GM18909 (cell line): ENCODE data around the gene CASP8.
"Not testable (repeated sequence)": the region's sequence is repeated elsewhere in the genome, so short reads cannot be mapped to it uniquely, and the experiment has no call there.

Source experiments
- ATAC-seq: cut with Tn5 transposase; IDR thresholded peaks from one replicate; pipeline ENCODE4 v1.9.1; 2021; ENCODE audit warnings: mild to moderate bottlenecking; ENCODE audit not compliant: unreplicated experiment, poor library complexity

The CASP8 gene

DNA sequence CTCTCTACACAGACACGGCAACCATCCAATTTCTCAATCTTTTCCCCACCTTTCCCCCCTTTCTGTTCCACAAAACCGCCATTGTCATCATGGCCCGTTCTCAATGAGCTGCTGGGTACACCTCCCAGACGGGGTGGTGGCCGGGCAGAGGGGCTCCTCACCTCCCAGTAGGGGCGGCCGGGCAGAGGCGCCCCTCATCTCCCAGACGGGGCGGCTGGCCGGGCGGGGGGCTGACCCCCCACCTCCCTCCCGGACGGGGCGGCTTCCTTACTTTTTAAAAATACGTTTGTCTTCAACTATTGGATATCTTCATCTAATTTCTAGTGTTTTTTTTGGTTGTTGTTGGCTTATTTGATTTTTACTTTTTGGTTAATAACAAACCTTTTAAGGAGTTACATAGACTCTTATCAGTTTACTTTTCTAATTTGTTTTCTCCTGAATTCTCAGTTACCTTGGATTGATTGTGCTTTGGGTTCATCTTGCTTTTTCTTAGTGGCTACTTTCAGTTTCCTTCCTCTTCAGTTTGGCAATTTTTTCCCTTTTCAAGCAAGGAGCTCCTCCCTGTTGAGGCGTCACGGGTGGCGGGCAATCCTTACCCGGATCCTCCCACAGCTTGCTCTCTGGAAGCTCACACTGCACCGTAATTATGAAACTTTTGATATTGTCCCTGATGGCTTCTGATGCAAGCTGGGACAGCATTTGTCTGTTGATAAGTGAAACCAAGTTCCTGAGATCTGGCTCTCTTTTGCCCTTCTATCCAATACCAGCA, 21.0 kb upstream of the CASP8 start:
- ATAC-seq: not testable (repeated sequence)

DNA sequence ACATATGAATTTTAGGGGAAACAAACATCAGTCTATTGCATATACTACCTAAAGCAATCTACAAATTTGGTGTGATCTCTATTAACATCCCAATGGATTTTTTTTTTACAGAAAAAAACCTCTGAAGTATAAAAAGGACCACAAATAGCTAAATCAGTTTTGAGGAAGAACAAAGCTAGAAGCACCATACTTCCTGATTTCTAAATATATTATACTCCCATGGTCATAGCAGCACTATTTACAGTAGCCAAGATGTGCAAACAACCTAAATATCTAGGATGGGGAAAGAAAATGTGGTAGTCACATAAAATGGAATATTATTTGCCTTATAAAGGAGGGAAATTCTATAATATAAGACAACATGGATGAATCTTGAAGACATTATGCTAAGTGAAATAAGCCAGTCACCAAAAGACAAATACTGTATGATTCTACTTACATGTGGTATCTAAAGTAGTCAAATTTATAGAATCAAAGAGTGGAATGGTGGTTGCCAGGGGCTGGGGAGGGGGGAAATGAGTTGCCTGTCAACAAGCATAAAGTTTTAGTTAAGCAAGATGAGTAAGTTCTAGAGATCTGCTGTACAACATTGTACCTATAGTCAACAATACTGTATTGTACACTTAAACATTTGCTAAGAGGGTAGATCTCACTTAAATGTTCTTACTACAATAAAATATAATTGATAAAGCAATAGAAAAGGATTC, 17.6 kb upstream of the CASP8 start:
- ATAC-seq: no peak

GRCh38 chr2:201244829-201245228, 15.5 kb upstream of the CASP8 start:
- no peak for ATAC-seq

DNA sequence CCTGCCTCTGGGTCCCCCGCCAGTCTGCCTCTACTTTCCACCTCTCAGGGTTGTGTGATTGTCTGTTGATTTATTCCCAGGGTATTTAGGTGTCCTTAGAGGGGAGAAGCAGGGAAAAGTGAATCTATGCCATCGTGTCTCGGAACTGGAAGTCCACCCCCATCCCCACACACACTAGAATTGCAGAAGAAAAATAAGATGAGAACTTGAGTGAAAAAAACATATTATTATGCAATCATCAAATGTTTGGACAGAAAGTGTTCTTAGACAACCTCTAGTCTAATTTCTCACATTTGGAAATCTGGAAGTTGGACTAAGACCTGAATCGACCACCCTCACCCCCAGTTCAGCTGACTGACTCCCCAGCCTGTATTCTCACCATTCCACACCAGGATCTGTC, 14.1 kb upstream of the CASP8 start:
- no peak for ATAC-seq

GRCh38 chr2:201248288-201248844, 12.0 kb upstream of the CASP8 start:
- ATAC-seq: peak; percentile 39

DNA sequence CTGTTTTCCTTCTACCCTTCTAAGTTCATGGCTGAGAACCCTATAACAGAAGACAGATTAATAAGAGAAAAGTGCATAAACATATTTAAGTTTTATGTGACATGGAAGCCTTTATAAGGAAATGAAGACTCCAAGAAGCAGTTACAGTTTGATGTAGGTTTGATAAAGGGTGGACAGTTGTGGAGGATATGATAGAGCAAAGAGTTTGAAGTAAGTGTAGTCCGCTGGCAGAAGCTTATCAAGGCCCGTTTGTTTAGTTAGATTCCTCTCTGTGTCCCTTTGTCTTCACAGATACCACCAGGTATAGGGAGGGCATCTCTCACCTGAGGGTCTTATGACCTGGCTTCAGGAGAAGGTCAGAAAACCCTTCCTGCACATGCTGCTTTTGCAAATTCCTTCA, 10.4 kb upstream of the CASP8 start:
- no peak for ATAC-seq

DNA sequence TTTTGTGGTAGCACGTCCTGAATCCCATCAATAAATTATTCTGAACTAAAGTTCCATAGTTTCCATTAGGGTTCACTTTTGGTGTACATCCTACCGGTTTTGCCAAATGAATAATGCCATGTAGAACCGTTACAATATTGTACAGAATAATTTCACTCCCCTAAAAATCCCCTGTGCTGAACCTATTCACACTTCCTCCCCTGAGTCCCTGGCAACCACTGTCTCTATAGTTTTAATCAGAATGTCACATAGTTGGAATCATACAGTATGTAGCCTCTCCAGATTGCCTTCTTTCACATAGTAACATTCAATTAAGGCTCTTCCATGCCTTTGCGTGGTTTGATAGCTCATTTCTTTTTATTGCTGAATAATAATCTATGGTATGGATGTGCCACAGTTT, 9.6 kb upstream of the CASP8 start:
- no peak for ATAC-seq

DNA sequence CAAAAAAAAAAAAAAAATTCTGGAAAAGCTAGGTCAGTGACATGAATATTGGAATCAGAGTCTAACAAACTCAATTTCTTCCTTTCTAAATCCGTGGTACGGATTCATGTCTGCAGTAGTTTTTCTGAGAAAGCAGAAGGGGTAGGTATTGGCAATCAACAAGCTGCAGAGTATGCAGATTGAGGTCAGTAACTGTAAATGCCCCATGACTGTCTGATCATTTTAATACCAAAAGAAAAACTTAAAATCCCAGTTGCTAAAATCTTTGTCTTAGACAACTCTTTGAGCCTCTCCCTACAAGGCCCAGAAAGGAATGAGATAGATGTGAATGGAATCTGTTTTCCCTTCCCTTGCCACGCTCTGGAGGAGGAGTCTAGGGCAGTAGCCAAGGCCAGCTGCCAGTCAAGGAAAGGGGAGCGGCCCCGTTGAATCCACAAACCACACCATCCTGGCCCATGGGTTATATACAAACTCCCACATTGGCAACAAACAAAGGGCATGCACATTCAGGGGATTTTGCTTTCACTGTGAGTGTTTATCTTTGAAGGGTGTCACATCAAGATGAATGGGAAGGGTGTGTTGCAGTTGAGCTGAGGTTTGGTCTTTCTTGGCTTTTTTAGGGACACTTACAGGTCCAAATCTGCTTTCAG, 6.1 kb upstream of the CASP8 start:
- ATAC-seq: no peak

DNA sequence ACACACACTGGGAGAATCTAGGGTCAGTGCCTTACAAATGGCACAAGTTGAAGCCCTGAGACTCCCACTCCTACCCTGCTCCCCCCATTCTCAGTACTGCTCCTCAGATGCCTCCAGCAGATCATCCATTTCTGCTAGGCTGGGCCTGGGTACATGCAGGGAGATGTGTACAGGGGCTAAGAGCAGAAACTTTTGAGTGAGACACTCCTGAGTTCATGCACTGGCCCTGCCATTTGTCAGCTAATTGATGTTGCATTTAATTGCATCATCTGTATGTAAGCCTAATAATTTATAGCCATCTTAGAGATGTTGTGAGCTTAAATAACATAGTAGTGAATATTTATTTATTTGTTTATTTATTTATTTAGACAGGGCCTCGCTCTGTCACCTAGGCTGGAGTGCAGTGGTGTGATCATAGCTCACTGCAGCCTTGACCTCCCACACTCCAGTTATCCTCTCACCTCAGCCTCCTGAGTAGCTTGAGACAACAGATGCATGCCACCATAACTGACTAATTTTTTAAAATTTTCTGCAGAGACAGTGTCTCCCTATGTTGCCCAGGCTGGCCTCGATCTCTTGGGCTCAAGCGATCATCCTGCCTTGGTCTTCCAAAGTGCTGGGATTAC, 4.8 kb upstream of the CASP8 start:
- ATAC-seq: no peak

DNA sequence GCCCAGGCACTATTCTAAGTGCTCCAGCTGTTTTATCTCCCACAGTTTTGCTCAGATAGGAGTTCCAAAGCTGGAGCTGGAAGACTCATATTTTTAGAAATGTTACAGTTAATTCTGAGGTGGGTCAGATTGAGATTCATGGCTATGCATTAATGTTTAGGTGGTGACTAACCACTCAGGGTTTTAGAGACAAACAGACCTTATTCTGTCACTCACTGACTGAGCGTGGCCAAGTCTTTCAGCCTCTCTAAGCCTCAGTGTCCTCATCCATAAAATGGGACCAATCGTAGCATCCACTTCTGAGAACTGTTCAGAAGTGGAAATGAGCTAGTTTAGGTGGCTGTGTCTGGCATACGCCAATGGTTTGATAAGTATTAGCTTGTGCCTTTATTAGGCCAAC, 4.3 kb upstream of the CASP8 start:
- ATAC-seq: no peak

DNA sequence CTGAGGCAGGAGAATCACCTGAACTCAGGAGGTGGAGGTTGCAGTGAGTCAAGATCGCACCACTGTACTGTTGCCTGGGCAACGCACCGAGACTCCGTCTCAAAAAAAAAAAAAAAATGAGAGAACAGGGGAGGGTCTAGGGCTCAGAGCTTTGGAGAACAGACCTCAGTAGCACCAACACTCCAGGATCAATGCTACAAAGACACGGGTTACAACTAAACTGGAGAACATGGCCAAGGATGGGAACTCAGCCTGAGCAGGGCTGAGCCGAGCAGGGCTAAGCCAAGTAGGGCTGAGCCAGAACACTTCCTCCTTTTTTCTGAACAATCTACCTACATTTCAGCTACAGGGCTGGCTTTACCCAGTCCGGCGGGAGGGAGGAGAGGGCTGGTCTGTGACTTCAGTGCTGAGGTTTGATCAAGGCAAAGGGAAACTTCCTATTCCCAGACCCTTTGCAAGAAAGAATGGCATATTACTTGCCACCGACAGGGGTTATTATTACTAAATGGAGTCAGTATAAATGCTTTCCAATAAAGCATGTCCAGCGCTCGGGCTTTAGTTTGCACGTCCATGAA, 2.9 kb upstream of the CASP8 start:
- peak; percentile 61 for ATAC-seq

GRCh38 chr2:201257956-201258665, 2.2 kb upstream of the CASP8 start:
- ATAC-seq: peak; percentile 75

- no peak for ATAC-seq
Measured at GRCh38 chr2:201258666-201259615, 1.4 kb upstream of the CASP8 start.

DNA sequence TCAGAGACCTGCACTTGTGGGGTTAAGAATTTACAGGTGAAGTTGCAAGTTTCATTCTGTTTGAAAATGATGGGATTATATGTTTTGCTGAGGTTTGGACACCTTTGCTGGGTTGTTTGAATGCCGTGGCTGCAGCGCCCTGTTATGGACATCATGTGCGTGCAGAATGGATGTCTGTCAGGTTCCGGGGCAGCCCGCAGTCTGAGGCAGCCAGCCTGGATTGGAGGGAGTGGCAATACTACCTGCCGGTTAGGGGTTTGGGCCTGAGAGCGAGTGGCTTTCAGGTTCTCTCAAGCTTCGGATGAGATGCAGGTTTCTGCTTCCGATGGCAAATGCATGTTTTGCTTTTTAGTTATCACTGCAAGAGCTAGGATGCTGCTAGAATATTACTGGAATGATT, 1.1 kb downstream of the CASP8 start:
- ATAC-seq: no peak

- ATAC-seq: no peak
Measured at GRCh38 chr2:201261906-201262305, 1.6 kb downstream of the CASP8 start.

DNA sequence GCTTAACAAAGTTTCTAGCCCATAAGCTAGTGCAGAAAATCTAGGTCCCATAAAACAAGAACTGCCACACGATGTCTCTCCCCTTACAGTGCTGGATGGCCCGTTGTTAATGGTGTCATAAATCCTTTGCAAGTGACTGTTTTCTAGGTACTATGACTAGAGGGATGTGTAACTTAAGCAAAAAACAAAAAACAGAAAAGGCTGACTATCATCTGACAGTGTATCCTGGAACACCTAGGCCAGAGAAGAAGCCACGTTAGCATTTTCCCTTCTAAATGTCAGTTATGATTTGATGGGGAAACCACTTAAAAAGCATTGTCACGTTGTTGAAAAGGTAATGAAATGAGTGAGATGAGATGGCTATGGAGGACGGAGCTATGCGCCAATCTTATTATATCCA, 2.4 kb downstream of the CASP8 start:
- no peak for ATAC-seq

DNA sequence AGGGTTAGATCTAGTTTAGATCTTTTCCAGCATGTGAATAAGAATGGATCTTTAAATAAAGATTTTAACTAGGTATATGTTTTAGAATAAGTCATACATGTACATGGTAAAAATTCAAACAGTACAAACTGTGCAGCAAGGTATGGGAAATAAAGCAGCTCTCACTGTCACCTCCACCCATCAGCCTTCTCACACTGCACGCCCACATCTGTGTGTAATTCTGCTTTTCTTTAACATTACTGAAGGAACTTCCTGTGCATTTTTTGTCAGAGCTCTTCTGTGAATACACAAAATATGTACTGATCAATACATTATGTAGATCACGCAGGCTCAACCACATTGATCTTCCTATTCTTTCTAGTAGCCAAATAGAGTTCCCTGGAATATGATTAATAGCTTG, 3.4 kb downstream of the CASP8 start:
- no peak for ATAC-seq

DNA sequence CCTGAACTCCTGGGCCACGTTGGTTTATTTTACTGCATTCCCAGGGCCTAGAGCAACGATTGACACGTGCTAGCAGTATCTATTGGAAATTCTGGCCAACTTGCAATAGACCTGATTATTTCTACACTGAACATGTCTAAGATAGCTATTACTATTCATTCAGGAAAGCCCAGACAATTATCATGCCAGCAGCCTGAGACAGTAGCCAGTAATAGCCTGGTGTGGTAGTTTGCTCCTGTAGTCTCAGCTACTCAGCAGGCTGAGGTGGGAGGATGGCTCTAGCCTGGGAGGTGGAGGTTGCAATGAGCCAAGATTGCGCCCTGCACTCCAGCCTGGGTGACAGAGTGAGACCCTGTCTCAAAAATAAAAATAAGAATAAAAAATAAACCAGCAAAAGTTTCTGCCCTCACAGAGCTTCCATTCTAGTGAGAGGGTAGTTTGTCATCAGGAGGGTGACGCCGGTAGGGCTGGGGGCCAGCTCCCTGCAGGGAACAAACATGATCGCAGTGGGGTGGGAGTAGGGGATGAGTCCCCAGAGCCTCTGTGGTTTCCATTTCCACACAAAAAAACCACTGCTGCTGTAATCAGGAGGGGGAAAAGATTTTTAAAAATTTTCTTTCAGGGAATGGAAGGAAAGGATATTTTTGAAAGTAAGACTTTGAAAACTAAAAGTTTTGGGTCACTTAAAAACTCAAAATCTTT, 4.3 kb downstream of the CASP8 start:
- no peak for ATAC-seq
